ENCODE results near the gene GRK2.
A peak's percentile ranks its signal among the peaks of the same experiment; 100 is the strongest.

GRK2 gene

DNA sequence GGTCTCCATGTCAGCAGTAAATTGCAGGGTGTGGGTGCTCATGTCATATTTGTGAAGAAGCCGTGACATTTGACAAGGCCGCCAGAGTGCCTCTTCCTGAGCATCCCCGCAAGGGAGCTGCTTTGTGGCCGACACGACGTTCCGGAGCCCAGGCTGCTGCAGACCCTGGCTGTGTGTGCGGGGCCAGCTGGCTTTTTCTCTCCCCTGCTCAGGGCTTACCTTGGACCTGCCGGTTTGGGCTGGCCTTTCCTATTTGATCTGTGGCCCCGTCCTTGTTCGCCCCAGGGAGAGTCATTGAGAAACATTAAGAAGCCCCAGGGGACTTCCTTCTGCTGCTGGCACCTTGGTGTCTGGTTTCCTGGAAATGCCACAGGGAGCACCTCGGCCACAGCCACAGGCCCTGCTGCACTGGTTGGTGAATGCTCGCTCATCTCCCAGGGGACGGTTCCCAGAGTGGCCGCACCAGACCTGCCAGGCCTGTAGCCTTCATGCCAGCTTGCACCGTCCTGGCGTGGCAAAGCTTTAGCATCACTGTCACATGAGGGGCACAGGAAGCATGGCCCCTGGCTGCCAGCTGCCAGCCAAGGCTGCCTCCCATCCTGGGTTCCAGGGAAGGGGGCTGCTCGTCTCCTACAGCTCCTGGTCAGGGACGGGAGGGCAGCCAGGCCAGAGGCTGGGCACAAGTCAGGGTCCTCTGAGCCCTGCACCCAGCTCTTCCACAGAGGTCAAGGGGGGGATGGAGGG is 5.4 kb downstream of the GRK2 start:
- DNase-seq = no peak

DNA sequence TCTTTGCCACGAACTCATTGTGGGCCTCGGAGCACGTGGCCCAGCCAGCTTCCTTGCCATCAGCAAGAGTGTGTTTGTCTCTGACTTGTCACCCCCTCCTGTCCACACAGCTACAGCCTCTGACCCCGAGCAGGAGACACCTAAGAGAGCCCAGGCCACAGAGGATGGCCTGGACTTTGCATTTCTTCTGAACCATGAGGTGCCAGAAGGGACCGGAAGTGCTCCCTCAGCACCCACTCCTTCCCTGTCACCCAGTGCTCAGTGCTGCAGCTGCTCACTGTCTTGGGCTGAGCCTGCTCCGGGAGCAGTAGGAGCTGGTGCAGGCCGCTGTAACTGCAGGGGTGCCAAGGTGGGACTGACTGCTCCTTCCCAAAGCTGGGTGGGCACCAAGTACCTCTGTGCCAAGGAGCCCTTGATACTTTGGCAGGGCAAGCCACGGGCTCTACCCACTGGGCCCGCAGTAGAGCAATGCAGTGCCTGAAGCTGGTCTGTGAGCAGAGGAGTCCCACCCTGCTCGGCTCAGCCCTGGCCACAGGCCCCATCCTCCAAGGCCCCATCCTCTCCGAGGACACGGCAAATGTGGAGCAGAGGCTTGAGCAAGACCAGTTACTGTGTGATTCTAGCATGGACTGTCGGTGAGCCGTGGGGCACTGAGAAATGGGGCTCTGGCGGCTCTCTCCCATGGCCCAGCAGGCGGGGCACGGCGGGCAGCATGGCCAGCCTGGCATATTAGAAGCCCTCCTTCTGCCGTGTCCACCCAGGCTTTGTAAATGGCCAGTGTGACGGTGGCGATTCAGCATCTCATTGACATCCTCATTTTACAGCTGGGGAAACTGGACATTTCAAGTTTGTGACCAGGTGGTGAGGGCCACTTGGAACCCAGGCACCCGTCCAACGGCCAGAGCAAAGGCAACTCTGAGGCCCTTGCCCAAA is 6.3 kb downstream of the GRK2 start:
- DNase-seq = no peak

DNA sequence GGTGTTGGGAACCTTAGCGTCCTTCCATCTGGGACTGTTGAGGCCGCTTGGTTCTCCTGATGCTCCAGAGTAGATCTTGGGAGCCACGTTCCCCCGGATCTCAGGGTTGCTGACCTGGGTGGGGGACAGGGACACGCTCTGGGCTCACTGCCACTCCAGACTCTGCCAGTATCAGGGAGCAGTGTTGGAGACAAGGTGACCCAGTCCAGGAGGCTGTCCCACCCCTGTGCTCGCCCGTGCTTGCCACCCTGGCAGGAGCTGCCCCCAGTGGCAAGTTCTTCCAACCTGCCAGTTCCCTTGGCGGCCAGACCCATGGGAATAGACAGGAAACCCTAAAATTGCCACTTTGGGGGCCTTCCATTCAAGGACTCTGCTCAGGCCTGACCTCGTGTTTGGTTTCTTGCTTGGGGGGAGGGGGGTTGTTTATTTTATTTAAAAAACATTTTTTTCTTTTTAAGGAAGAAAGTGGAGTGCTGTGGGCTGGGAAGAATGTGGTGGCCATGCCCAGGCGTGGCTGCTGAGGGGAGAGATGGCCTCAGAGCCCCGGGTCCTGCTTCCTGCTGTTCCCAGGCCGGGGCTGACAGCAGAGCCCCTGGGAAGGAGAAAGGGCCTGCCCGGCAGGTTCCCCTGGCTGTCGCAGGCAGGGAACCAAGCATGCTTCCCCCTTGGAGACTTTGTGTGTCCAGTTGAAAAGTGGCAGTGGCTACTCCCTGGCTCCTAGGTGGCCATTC is 7.2 kb downstream of the GRK2 start:
- DNase-seq = no peak

DNA sequence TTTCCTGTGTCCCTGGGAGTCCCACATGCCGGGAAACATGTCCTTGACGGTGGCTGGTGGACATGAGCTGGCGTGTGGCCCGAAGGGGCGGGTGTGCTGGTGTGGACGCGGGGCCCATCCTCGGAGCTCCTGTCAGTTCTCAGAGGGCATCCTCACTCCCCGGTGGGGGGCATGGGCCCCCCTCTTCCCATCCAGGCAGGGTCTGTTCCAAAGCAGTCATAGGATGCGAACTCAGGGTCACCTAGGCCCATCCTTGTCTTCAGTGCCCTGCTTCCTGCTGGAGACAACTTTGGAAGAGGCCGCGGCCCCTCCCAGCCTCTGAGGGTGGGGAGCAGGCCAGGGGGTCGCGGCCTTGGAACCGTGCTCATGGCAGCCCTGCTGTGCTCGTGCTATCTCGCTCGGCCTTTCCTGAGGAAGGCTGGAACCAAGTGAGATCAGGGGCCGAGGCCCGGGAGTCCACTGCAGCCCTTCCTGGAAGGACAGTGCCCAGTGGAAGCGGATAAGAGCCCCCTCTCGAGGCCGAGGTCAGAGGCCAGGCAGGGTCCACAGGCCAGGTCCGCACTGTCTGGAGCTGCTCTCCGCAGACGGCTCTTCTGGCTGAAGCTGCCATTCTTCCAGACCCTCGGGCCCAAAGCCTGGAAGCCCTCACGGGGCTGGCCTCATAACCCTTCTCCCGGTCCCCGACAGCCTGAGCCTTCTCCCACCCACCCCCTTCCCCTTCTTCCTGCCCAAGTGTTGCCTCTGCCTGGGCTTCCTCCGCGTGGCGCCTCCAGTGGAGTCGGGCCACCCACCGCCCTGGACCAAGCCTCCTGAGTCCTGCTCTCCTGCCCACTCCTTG is 8.7 kb downstream of the GRK2 start:
- DNase-seq = no peak

DNA sequence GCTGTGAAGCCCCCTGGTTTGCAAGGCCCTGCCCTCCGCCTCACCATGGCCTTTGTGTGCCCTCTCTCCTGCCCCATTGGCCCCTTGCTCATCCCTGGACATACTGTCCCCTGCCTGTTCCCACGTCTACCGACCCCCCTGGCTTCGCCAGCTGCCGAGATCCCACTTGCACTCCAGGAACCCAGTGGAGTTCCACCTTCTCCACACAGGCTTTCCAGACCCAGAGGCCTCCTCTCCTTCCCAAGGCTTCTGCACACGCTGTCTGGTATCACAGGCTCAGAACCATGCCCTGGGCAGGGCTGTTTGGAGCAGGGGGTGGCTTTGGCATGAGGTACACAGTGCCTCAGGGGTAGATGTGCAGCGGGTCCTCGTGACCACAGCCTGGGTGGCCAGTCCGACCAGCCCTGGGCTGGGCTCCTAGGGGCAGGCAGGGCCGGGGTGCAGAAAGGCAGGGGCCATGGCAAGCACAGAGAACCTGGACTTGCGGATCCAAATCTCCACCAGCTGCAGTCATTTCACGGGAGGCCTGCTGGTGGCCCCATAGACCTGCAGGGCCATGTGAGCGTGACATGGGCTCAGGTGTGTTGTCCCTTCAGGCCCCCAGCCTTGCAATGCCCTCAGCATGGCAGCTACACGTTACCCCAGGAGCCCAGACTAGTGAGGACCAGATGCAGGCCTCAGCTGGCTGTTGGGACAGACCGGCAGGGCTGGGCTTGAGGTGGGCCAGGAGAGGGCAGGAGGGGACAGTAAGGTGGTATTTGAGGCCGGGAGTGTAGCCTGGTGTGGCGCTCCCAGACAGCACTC is 9.5 kb downstream of the GRK2 start:
- DNase-seq = no peak

- DNase-seq = no peak
Measured at GRCh38 chr11:67276781-67277230, 10.5 kb downstream of the GRK2 start.

DNA sequence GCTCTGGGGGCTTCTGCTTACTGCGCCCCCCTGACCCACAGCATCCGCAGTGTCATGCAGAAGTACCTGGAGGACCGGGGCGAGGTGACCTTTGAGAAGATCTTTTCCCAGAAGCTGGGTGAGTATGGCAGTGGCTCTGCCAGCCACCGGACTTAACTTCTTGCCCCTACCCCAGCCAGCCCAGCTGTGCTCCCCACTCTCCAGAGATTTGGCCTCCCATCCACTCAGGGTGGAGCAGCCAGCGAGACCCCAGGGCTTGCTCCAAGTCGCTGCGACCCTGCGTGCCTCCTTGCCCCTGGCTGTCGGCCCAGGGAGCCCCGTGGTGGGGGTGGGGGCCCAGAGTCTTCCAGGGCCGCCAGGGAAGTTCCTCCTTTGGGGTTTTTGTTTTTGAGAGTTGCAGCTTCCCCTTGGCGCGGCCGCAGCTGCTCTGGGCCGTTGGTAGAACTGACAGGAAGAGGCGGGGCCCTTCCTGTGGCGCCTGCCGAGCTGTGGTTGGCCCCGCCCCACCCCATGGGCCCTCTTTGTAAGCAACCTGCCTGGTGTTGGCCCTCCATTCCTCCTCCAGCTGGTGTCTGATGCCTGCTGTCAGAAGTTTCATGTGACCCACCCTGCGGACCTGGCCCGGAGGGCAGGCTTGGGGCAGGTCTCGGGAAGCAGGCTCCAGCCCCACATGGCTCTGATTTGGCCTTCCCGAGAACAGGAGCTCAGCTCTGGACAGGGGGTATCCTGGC is 11.1 kb downstream of the GRK2 start:
- peak; percentile 78 for DNase-seq

DNA sequence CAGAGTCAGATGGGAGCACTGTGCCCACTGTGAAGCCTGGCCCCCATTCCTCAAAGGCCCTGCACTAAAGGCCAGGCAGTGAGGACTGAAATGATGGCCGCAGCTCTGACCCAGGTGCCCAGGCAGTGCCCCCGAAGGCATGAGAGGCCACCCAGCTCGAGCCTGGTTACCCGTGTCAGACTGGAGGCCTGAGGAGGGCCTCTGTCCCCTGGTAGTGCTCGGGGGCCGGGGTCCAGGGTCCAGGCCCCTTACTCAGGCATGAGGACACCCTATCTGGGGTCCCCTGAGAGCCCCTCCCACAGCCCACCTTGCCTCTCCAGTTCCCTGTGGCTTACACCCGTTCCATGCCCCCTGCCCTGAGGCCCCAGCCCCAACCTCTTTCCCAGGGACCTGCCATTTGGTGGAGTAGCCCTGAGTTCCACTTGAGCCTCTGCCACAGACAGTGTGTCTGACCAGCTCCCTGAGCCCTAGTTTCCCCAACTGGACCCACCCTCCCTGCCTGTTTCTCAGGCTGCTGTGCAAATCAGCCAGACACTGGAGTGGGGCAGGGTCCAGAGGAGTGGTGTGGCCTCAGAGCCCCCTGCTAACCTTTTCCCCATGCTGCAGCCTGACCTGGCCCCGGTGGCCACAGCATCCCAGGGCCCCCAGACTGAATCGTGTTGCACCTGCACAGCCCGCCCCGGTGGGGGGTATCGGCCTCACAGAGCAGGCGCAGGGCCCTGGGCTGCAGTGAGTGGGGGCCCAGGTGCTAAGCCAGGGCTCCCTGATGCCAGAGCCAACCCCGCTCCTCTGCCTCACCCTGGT is 12.1 kb downstream of the GRK2 start:
- no peak for DNase-seq

DNA sequence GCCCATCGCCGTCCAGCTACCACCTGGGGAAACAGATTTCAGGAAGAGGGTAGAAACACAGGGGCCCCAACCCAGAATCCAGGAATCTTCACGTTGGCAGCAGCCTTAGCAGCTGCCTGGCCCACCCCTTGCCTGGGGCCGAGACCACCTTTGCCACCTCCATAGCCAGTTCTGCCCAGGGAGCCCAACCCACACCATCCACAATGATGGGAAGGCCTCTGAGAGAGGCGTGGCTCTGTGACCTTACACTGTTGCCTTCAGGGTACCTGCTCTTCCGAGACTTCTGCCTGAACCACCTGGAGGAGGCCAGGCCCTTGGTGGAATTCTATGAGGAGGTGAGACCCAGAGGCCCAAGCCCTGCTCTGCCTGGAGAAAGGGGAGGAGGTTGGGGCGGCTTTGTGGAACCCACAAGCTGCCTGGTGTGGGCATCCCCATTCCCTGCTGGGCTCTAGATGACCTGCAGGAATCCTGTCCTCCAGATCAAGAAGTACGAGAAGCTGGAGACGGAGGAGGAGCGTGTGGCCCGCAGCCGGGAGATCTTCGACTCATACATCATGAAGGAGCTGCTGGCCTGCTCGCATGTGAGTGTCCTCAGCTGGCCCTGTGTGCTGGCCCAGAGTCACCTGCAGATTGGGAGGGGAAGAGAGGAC is 12.8 kb downstream of the GRK2 start:
- DNase-seq = no peak

GRCh38 chr11:67279589-67280340 is 13.5 kb downstream of the GRK2 start:
- no peak for DNase-seq

- DNase-seq = no peak
Measured at GRCh38 chr11:67280341-67280787, 14.1 kb downstream of the GRK2 start.

DNA sequence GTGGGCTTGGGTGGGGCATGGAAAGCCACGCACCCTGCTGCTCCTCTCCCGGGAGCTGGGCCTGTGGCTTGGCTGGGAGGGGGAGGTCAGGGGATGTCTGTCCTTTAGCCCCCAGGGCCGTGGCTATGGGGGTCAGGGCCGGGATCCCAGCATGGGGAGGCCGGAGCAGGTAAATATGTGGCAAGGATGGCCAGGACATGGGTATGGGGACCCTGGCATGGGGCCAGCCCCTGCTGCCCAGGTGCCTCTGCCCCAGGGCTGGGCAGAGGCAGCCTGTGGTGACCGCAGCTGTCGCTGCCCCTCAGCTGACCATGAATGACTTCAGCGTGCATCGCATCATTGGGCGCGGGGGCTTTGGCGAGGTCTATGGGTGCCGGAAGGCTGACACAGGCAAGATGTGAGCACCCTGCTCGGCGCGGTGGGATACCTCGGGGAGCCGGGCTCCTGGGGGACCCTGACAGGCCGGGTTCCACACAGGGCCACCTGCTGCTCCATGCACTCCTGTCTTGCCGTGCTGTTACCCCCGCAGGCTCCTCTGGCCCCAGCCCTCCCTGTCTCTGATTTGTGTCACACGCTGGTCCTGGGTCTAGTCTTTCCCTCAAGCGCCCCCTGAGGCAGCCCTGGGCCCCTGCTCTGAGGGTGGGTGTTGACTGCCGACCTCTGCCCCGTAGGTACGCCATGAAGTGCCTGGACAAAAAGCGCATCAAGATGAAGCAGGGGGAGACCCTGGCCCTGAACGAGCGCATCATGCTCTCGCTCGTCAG is 14.7 kb downstream of the GRK2 start:
- no peak for DNase-seq

DNA sequence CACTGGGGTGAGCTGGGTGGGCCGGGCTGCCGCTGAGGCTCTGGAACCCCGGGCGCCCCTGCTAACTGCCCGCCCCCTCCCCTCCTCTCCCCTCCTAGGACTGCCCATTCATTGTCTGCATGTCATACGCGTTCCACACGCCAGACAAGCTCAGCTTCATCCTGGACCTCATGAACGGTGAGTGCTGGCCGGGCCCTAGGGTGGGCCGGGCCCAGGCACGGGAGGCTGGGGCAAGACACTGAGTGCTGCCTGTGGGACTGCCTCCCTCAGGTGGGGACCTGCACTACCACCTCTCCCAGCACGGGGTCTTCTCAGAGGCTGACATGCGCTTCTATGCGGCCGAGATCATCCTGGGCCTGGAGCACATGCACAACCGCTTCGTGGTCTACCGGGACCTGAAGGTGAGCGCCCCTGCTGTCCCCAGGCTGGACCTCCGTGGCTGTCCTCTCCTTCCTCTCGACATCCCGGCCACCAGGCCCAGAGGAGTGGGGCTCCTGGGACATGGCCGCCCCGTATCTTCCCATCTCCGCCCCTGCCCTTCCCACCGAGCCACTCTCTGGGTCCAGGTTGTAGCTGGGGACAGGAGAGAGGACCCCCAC is 15.4 kb downstream of the GRK2 start:
- DNase-seq = no peak

GRCh38 chr11:67282155-67282875 is 16.0 kb downstream of the GRK2 start:
- no peak for DNase-seq

- no peak for DNase-seq
Measured at GRCh38 chr11:67282876-67283371, 16.7 kb downstream of the GRK2 start.

GRCh38 chr11:67283481-67283963 is 17.2 kb downstream of the GRK2 start:
- no peak for DNase-seq
